H9 (cell line): ENCODE data around the gene VWA3A. TPM values are rescaled to one million over a fixed set of nuclear protein-coding genes. Genes with fewer than 3 reads are reported as not detected.
"Not testable (repeated sequence)": the region's sequence is repeated elsewhere in the genome, so short reads cannot be mapped to it uniquely, and the experiment has no call there.

ENCODE experiments used
- DNase-seq: peaks from one replicate; pipeline ENCODE4 v3.0.0-alpha.2; 2017
- H2AFZ ChIP-seq: one replicate; pipeline ENCODE4 v1.6.1; 2013; ENCODE audit warnings: mild to moderate bottlenecking, low read length, control low read depth, moderate library complexity
- H2AK5ac ChIP-seq: 2 replicates; pipeline ENCODE4 v1.6.1; 2013; ENCODE audit warnings: low read length, control low read depth, mixed read lengths; ENCODE audit not compliant: insufficient read length
- H2BK120ac ChIP-seq: one replicate; pipeline ENCODE4 v1.6.1; 2013; ENCODE audit warnings: low read depth, mild to moderate bottlenecking, low read length, control low read depth, inconsistent platforms; ENCODE audit not compliant: poor library complexity, severe bottlenecking
- H2BK12ac ChIP-seq: 2 replicates; pipeline ENCODE4 v1.6.1; 2013; ENCODE audit warnings: low read length, control low read depth, mixed read lengths, low read depth; ENCODE audit not compliant: insufficient read length
- H2BK15ac ChIP-seq: 2 replicates; pipeline ENCODE4 v1.6.1; 2013; ENCODE audit warnings: low read depth, low read length, control low read depth
- H2BK20ac ChIP-seq: one replicate; pipeline ENCODE4 v1.6.1; 2013; ENCODE audit warnings: low read depth, mild to moderate bottlenecking, low read length, control low read depth, inconsistent platforms; ENCODE audit not compliant: poor library complexity, severe bottlenecking
- H2BK5ac ChIP-seq: 2 replicates; pipeline ENCODE4 v1.6.1; 2013; ENCODE audit warnings: low read length, control low read depth, mixed read lengths; ENCODE audit not compliant: insufficient read length
- H3K14ac ChIP-seq: 2 replicates; pipeline ENCODE4 v1.6.1; 2013; ENCODE audit warnings: low read length, control low read depth; ENCODE audit not compliant: insufficient read depth
- H3K18ac ChIP-seq: 2 replicates; pipeline ENCODE4 v1.6.1; 2013; ENCODE audit warnings: low read depth, mild to moderate bottlenecking, mixed read lengths, low read length, control low read depth; ENCODE audit not compliant: insufficient read length
- H3K23ac ChIP-seq: 2 replicates; pipeline ENCODE4 v1.6.1; 2013; ENCODE audit warnings: low read length, control low read depth, mixed read lengths, low read depth; ENCODE audit not compliant: insufficient read length
- H3K23me2 ChIP-seq: 2 replicates; pipeline ENCODE4 v1.6.1; 2013; ENCODE audit warnings: low read depth, mild to moderate bottlenecking, mixed read lengths, low read length, control low read depth; ENCODE audit not compliant: insufficient read length, poor library complexity, severe bottlenecking
- H3K27ac ChIP-seq: 2 replicates; pipeline ENCODE4 v1.5.1; 2013; ENCODE audit warnings: low read length, control low read depth, mixed read lengths, low read depth; ENCODE audit not compliant: insufficient read length
- H3K27me3 ChIP-seq: 2 replicates; pipeline ENCODE4 v1.6.1; 2013; ENCODE audit warnings: low read length, control low read depth, inconsistent platforms; ENCODE audit not compliant: insufficient read depth
- H3K4ac ChIP-seq: 2 replicates; pipeline ENCODE4 v1.6.1; 2013; ENCODE audit warnings: low read depth, mild to moderate bottlenecking, control low read depth, inconsistent platforms, low read length, moderate library complexity
- H3K4me1 ChIP-seq: 2 replicates; pipeline ENCODE4 v1.6.1; 2013; ENCODE audit warnings: low read length, control low read depth, inconsistent platforms; ENCODE audit not compliant: insufficient read depth
- H3K4me2 ChIP-seq: 2 replicates; pipeline ENCODE4 v1.6.1; 2013; ENCODE audit warnings: low read length, control low read depth, mixed read lengths; ENCODE audit not compliant: insufficient read length, insufficient read depth
- H3K56ac ChIP-seq: 2 replicates; pipeline ENCODE4 v1.6.1; 2013; ENCODE audit warnings: low read depth, mild to moderate bottlenecking, mixed read lengths, low read length, control low read depth; ENCODE audit not compliant: insufficient read length
- H3K79me1 ChIP-seq: 2 replicates; pipeline ENCODE4 v1.6.1; 2013; ENCODE audit warnings: low read depth, mild to moderate bottlenecking, moderate library complexity, low read length, control low read depth, inconsistent platforms; ENCODE audit not compliant: insufficient read depth, poor library complexity, severe bottlenecking
- H3K79me2 ChIP-seq: 2 replicates; pipeline ENCODE4 v1.6.1; 2013; ENCODE audit warnings: low read length, control low read depth, inconsistent platforms; ENCODE audit not compliant: insufficient read depth
- H3K9ac ChIP-seq: 2 replicates; pipeline ENCODE4 v1.6.1; 2013; ENCODE audit warnings: low read length, control low read depth, mixed read lengths; ENCODE audit not compliant: insufficient read length; ENCODE audit errors: extremely low read depth
- H3K9me3 ChIP-seq: one replicate; pipeline ENCODE4 v1.6.1; 2013; ENCODE audit warnings: low read depth, low read length, inconsistent platforms; ENCODE audit not compliant: control insufficient read depth
- H3T11ph ChIP-seq: one replicate; pipeline ENCODE4 v1.6.1; 2013; ENCODE audit warnings: mild to moderate bottlenecking, low read length, control low read depth, inconsistent platforms
- H4K20me1 ChIP-seq: one replicate; pipeline ENCODE4 v1.6.1; 2013; ENCODE audit not compliant: control insufficient read depth, insufficient read length, insufficient read depth
- H4K5ac ChIP-seq: 2 replicates; pipeline ENCODE4 v1.6.1; 2013; ENCODE audit warnings: low read depth, mild to moderate bottlenecking, mixed read lengths, low read length, control low read depth; ENCODE audit not compliant: insufficient read length
- H4K8ac ChIP-seq: replicated peaks from 2 replicates; pipeline ENCODE4 v1.6.1; 2013; ENCODE audit warnings: low read length, control low read depth, mixed read lengths, low read depth; ENCODE audit not compliant: insufficient read length
- H4K91ac ChIP-seq: 2 replicates; pipeline ENCODE4 v1.6.1; 2013; ENCODE audit warnings: low read depth, mild to moderate bottlenecking, moderate library complexity, mixed read lengths, low read length, control low read depth; ENCODE audit not compliant: insufficient read length
- H3K27ac Mint-ChIP-seq, 3 experiments: 2 replicates in 2 of 3; 3 replicates in 1 of 3; pipeline ENCODE4 v1.8.0; 2020 to 2021; ENCODE audit warnings: mixed read lengths in 3 of 3, mild to moderate bottlenecking in 1 of 3, moderate library complexity in 1 of 3
- H3K27me3 Mint-ChIP-seq: 2 replicates; pipeline ENCODE4 v1.8.0; 2021; ENCODE audit warnings: low read depth, mild to moderate bottlenecking, moderate library complexity, mixed read lengths
- H3K36me3 Mint-ChIP-seq, 3 experiments: 2 replicates in 2 of 3; 3 replicates in 1 of 3; pipeline ENCODE4 v1.8.0; 2020 to 2021; ENCODE audit warnings: low read depth in 3 of 3, mixed read lengths in 3 of 3; ENCODE audit not compliant: insufficient read depth in 1 of 3
- H3K4me1 Mint-ChIP-seq, 2 experiments: 2 replicates each; pipeline ENCODE4 v1.8.0; 2020; ENCODE audit warnings: mixed read lengths in 2 of 2
- H3K4me3 Mint-ChIP-seq, 2 experiments: 2 replicates in 1 of 2; 3 replicates in 1 of 2; pipeline ENCODE4 v1.8.0; 2020 to 2021; ENCODE audit warnings: mild to moderate bottlenecking in 2 of 2, mixed read lengths in 2 of 2, moderate library complexity in 1 of 2
- H3K9me3 Mint-ChIP-seq, 2 experiments: 2 replicates in 1 of 2; 3 replicates in 1 of 2; pipeline ENCODE4 v1.8.0; 2020; ENCODE audit warnings: mild to moderate bottlenecking in 2 of 2, mixed read lengths in 2 of 2, moderate library complexity in 1 of 2
- WGBS: extraction: QIAGEN DNeasy Blood & Tissue Kit; methylation state at CpG from one replicate; pipeline ENCODE4 v1.1.7; 2013; ENCODE audit warnings: missing lambda C conversion rate, low lambda C conversion rate, mixed read lengths; ENCODE audit not compliant: insufficient read length; ENCODE audit errors: extremely low coverage; 5-methylcytosine and 5-hydroxymethylcytosine counted together
- total RNA-seq: library from RNA; stranded (reverse); gene quantifications from 2 replicates; pipeline ENCODE4 v1.2.1, GENCODE V29; 2021
- TF ChIP-seq, protein P1 (sequence below): fragments of 200-600 bp; sonication (generic); conservative IDR thresholded peaks from 3 replicates; pipeline ENCODE4 v1.8.0; 2021; ENCODE audit warnings: antibody characterized with exemption, mild to moderate bottlenecking

VWA3A gene
- total RNA-seq, 1 experiment from 2014 or later = not detected

DNA sequence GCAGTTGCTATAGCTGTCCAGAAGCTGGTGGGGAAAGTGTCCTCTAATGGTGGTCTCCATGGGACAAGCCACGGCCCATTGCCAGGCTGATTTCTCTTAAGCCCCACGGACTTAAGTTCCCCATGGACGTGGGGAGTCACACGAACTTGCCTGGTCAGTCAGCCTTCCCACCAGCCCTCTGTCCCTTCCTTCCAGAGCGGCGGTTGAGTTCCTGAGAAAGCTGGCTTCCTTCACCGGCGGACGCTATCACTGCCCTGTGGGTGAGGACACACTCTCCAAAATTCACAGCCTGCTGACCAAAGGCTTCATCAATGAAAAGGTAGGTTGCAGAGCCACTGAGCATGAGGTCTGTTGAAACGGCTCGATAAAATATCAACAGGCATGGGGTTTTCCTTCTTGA, 60.0 kb downstream of the VWA3A start:
- Histone ChIP-seq H3K9me3 (no peaks in the 10 kb centered on the region), H3K4ac (no peak overlapping the region), H3K27ac (no peak overlapping the region), H4K20me1 (no peaks in the 10 kb centered on the region), H2BK12ac (no peak overlapping the region), H4K91ac (no peak overlapping the region), H4K8ac (no peak overlapping the region), H3K4me2 (no peak overlapping the region), H3K23me2 (no peaks in the 10 kb centered on the region), H3K27me3 (no peaks in the 10 kb centered on the region), H3K79me2 (no peaks in the 10 kb centered on the region), H3K14ac (no peak overlapping the region), H3K23ac (no peak overlapping the region), H3K9ac (no peak overlapping the region), H3K4me1 (no peaks in the 10 kb centered on the region), H3T11ph (no peak overlapping the region), H3K56ac (no peak overlapping the region), H2AFZ (no peak overlapping the region), H2BK15ac (no peak overlapping the region), H2BK5ac (no peak overlapping the region), H3K79me1 (no peaks in the 10 kb centered on the region), H2BK20ac (no peak overlapping the region), H3K18ac (no peak overlapping the region), H2BK120ac (no peak overlapping the region), H2AK5ac (no peak overlapping the region), H4K5ac (no peak overlapping the region)
- H3K4me3 Mint-ChIP-seq = no peak overlapping the region
- TF ChIP-seq, protein P1, sequence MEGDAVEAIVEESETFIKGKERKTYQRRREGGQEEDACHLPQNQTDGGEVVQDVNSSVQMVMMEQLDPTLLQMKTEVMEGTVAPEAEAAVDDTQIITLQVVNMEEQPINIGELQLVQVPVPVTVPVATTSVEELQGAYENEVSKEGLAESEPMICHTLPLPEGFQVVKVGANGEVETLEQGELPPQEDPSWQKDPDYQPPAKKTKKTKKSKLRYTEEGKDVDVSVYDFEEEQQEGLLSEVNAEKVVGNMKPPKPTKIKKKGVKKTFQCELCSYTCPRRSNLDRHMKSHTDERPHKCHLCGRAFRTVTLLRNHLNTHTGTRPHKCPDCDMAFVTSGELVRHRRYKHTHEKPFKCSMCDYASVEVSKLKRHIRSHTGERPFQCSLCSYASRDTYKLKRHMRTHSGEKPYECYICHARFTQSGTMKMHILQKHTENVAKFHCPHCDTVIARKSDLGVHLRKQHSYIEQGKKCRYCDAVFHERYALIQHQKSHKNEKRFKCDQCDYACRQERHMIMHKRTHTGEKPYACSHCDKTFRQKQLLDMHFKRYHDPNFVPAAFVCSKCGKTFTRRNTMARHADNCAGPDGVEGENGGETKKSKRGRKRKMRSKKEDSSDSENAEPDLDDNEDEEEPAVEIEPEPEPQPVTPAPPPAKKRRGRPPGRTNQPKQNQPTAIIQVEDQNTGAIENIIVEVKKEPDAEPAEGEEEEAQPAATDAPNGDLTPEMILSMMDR = no peak
- H3K27ac Mint-ChIP-seq = no peak overlapping the region
- no CpG with 5 or more reads among the region's 11 CpGs for WGBS
- peaks cover 3% of the 10 kb centered on the region; the same call in 1 of the 2 replicates for H3K27me3 Mint-ChIP-seq
- H3K9me3 Mint-ChIP-seq = no peaks in the 10 kb centered on the region
- H3K36me3 Mint-ChIP-seq = no peaks in the 10 kb centered on the region
- no peak for DNase-seq
- H3K4me1 Mint-ChIP-seq = peaks cover 2 to 12% of the 10 kb centered on the region in 2 experiments; a peak in 3 of 4 replicates

DNA sequence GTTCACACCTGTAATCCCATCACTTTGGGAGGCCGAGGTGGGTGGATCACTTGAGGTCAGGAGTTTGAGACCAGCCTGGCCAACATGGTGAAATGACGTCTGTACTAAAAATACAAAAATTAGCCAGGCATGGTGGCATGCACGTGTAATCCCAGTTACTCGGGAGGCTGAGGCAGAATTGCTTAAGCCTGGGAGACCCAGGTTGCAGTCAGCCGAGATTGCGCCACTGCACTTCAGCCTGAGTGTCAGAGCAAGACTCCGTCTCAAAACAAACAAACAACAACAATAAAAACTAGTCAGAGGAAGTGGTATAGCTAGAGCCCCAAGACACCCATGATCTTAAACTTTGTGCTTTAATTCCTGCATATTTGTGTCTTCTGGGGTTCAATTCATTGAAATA, 60.7 kb downstream of the VWA3A start:
- not testable (repeated sequence) for H3K27me3 ChIP-seq, H3K79me2 ChIP-seq, DNase-seq, H2BK120ac ChIP-seq, H2BK5ac ChIP-seq, H3K27me3 Mint-ChIP-seq, H4K20me1 ChIP-seq, H3K79me1 ChIP-seq, H3T11ph ChIP-seq, H2BK12ac ChIP-seq, H4K5ac ChIP-seq, H3K4me3 Mint-ChIP-seq, H3K4me2 ChIP-seq, H3K9ac ChIP-seq, H3K14ac ChIP-seq, H3K4ac ChIP-seq, H2BK15ac ChIP-seq, H3K4me1 ChIP-seq, H2AK5ac ChIP-seq, H2BK20ac ChIP-seq, H4K91ac ChIP-seq, H2AFZ ChIP-seq, H3K23me2 ChIP-seq, H3K9me3 ChIP-seq, H3K23ac ChIP-seq, H3K36me3 Mint-ChIP-seq, H3K18ac ChIP-seq, H4K8ac ChIP-seq, H3K56ac ChIP-seq, H3K4me1 Mint-ChIP-seq, H3K27ac ChIP-seq, H3K27ac Mint-ChIP-seq, H3K9me3 Mint-ChIP-seq
- no CpG with 5 or more reads among the region's 7 CpGs for WGBS
